GM19328 (cell line): Measurements from ENCODE around the gene SUSD3.

ENCODE experiments used
- ATAC-seq: cut with Tn5 transposase; IDR thresholded peaks from one replicate; pipeline ENCODE4 v1.9.1; 2021; ENCODE audit warnings: mild to moderate bottlenecking, moderate library complexity; ENCODE audit not compliant: unreplicated experiment

The SUSD3 gene

DNA sequence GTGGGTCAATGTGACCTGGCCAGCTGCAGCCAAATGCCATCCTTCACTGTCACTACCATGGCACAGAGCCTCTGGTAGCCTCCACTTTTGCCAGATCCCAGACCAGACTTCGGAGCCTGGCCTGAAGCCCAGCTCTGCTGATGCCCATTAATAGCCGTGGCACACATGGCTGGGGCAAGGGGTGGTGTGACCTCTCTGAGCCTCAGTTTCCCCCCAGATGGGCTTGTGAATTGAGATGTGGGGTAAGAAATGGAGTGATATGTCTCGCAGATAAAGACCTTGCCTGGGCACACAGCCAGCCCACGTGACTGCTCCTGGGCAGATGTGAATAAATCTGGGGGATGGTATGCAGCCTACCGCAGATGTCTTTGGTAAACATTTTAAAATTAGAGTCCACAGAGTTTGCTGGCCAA is 13.9 kb downstream of the SUSD3 start:
- ATAC-seq = no peak

DNA sequence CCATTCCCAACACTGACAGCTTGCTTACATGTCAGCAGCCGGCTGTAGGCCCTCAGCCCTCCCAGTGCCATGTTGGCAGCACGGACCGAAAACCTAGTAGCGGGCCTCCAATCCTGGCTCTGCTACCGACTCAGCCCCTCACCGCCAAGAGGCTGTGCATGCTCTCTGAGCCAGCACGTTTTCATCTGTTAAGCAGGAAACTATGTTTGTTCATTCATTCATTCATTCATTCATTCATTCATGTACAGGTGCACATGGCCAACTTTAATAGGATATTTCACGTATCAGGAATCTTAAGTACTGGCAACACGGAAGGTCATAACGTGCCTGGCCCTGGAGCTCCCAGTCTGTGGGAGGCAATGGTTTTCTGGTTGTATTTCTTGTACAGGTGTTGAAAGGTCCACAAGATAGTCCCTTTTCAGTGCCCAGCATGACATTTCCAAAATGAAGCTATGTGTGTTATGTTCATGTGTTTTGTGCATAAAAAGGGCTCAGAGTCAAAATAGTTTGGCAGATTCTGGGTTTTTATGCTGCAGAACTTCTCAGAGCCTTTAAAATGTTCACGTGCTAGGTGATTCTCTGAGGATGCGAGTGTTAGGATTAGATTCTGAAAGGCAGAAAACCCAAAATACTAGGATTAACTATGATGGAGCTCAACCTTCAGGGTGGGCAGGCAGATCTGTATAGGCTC is 17.7 kb downstream of the SUSD3 start:
- no peak for ATAC-seq

DNA sequence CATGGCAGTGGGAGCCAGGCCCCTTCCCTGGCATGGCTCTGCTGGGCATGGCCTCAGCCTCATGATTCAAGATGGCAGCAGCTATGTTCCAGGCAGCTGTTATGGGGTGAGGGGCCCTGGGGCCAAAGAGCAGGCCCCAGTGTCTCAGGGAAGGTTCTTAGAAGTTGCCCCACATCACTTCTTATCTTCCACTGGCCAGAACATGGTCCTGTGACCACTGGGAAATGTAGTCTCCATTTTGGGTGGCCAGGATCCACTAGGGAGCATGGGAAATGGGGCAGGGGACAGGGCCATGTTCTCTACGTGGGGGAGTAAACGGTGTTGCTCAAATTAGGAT is 18.3 kb downstream of the SUSD3 start:
- ATAC-seq = no peak

DNA sequence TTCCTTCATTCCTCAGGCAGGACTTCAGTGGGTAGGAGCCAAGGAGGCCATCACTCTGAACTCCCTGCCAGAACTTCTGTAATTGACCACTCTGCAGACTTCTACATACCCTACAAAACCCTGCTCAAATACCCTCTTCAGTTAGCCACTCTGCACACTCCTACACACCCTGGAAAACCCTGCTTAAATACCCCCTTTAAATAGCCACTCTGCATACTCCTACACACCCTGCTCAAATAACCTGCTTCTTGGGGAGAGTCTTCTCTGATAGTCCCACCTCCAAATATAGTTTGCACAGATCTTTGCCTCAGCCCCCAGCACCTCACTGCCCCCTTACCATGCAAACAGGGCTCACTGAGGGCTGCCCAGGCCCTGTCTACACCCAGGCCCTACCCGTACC is 18.9 kb downstream of the SUSD3 start:
- ATAC-seq = no peak

DNA sequence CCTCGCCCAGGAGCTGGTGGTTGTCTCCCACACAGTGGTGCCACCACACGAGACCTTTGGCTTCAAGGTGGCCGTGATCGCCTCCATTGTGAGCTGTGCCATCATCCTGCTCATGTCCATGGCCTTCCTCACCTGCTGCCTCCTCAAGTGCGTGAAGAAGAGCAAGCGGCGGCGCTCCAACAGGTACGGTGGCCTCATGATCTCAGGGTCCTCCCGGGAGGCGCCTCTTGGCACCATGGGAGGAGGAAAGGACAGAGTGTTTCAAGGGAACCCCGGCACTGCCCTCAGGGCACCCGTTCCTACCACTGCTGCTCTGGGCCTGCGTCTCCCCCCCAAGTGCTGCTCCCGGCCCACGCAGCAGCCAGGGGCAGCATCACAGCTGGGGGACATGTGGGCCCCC is 19.3 kb downstream of the SUSD3 start:
- ATAC-seq = no peak

DNA sequence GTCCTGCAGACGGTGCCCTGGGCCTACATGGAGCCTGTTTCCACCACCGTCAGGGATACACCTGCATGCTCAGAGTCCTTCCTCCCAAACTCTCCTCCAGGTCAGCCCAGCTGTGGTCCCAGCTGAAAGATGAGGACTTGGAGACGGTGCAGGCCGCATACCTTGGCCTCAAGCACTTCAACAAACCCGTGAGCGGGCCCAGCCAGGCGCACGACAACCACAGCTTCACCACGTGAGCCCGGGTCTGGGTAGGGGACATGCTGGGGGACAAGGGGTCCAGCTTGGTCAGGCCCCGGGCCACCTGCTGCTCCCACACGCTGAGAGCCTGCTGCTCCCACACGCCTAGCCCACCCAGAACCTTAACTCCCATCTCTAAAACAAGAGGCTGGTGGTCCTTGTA is 20.9 kb downstream of the SUSD3 start:
- no peak for ATAC-seq

DNA sequence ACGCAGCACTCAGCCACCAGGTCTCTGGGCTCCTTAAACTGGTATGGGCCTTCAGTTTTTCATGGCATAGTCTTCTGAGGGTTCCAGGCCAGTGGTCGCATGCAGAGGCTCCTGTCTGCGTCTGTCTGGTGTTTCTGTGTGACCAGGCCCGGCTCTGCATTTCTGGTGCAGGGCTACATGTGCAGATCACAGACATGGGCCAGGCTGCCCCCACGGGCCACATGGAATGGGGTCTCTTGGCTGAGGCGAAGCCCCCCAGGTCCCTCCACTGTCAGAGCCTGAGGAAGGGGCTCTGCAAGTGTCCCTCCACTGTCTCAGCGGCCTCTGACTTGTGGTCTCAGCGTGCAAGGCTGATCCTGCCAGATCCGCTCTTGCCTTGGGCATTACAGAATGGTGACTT is 21.9 kb downstream of the SUSD3 start:
- no peak for ATAC-seq

DNA sequence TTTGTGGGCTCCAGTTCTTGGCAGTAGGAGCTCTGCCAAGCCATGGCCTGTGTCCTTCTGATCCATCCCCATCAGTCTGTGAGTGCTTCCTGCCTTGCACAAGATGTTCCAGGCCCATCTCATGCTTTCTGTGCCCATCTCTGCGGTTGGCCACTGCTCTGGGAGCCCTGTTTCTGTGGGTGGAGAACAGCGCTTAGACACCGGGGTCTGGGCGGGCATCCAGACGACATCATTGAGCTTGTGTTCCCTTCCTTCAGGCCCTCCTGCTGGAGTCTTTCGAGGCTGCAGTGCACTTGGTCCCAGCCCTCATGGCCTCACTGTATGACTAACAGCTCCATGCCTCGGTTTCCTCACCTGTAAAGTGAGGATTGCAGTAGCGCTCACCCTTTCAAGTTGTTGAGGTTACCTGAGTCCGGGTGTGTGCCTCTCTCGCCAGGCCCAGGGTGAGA is 22.6 kb downstream of the SUSD3 start:
- ATAC-seq = no peak

DNA sequence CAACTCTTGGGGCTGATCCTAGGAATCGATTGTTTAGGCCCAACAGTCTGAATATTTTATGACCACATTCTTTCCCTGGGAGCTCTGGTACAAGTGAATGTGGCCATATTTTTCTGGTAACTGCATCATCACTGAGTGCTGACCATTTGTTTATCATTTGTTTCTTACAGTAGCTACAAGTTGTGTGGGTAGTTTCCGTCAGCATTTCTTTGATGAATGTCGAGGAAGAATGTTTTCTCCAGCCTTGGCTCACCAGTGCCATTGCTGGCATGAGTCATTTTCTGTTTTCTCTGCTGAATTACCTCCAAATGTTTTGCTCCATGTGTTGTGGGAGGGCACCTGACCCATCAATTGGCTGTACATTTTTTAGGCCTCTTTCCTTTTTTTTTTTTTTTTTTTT is 23.4 kb downstream of the SUSD3 start:
- no peak for ATAC-seq

DNA sequence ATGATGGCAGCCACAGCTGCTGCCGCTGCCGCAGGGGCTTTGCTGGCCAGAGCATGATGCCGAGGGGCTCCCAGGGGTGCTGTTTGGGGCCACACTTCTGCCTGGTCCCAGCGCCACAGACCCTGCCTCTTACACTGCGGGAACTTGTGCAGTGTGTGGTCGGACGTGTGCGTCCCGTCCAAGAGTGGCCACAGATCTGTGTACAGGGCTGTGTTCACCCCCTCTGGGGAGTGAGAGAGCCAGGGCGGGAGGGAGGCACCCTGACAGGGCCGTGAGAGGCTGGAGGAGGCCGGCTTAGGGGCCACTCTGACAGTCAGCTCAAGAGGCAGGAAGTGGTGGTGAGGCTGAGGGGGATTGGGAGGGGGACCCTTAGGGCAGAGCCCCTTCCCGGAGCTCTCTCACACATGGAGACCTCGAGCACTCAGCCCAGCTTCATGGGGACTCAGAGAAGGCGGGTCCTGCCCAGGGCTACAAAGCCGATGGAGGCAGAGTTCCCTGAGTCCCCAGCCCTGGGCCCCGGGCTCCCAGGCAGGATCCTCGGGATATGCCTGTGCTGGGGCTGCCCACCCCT is 24.4 kb downstream of the SUSD3 start:
- ATAC-seq = no peak

DNA sequence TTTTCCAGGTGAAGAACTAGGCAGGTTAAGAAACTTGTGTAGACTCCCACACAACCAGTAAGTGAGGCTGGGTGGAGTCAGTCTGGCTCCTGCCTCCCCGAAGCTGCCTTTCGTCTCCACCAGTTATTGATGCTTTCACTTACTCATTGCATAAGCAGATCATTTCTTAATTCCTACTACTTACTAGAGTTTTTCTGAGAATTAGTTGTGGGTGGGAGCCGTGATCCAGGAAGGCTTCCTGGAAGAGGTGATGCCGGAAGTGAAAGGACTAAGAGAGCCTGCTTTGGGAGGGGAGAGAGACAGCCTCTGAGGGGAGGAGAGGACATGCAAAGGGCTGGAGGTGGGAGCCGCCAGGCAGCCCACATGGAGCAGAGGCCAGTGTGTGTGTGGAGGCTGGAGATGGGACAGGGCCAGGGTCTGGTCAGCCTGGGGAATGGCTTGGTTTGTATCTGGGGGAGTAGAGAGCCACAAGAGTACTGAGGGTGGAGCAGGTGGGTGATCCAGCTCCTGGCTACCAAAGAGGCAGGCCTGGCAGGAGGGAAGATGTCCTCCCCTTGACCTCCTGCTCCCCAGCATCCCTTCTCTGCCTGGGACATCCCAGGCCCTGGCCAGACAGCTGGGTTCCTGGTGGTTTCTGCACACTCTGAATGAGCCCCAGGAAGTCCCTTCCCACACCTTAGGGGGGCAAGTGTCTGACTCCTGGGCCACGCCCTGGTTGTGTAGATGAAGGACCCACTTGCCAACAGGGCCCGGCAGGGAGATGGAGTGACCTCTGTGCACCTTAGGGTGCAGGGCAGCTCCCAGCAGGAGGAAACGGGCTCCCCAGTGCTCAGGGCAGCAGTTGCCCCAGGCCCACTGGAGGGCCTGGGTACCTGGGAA is 25.3 kb downstream of the SUSD3 start:
- ATAC-seq = no peak

DNA sequence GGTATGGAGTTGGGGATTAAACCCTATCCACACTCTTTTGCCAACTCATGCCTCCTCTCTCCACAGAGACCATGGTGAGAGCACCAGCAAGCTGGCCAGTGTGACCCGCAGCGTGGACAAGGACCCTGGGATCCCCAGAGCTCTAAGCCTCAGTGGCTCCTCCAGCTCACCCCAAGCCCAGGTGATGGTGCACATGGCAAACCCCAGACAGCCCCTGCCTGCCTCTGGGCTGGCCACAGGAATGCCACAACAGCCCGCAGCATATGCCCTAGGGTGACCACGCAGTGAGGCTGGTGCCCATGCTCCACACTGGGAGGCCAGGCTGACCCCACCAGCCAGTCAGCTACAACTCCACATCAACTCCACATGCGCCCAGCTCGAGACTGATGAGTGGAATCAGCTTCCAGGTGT is 26.0 kb downstream of the SUSD3 start:
- ATAC-seq = no peak

DNA sequence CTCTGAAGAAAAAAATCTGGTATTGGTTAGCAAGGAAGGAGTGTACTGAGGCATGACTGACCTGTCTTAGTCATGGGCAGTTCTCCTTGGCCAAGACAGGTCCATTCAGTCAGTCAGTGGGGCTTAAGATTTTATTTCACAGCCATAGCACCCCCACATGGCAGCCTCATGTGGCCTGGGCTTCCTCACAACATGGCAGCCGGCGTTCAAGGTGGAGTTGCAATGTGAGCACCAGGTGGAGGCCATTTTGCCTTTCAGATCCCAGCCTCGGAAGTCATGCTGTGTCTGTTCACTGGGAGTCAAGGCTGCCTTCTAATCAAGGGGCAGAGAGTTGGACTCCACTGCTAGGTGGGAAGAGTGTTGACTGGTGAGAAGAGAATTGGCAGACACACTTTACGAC is 27.2 kb downstream of the SUSD3 start:
- no peak for ATAC-seq

DNA sequence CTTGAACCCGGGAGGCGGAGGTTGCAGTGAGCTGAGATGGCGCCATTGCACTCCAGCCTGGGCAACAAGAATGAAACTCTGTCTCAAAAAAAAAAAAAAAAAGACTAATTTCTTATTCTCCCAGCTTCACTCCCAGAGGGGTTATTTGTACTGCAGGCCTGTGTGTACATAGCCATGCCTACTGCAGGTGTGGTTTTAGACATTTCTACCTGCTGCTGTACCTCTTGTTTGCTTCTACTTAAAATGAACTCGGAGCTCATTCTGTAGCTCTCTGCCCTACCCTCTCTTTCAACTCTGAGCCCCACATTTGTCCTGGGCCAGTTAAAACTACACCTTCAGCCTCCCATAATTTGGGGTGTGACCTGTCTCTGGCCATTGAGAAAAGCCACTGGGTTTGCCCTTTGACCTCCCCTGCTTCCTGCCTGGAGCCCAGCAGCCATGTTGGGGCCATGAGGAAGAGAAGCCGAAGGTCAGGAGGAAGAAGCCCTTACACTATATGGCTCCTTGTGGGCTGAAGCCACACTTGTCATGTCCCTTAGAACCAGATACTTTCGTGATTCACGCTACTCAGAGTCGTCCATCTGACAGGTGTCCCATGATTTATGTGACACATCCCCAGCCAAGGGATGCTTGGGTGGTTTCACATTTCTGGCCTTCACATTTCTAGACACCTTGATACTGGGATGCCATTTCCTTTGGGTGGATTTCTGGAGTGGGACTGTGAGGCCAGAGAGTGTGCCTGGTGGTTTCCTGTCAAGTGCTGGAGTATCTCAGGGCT is 28.1 kb downstream of the SUSD3 start:
- no peak for ATAC-seq

DNA sequence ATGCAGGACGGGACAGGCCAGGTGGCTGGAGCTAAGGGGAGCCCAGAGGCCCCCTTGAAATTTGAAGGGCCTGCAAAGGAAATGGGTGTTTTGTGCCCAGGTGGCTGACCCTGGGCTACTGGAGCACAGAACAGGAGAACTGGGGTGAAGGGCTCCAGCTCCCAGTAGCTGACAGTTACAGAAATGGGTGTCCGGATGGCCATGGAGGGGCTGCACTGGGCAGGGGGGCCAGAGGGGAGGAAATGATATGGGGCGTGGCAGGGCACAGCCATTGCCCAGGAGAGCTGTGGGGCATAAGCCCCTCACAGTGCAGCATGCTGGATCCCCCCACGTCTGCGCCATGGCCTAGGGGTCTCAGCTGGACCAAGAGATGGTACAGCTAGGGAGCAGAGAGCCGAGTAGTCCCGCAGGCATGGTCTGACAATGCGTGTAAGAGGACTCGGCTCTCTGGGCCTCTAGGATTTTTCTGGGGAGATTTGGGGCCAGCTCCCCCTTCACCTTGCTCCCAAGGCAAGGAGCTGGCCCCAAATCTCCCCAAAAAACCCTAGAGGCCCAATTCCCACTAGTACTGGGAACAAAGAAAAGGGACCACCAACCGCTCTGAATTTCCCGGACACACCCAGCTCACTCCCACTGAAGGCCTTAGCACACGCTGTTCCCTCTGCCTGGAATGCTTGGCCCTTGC is 29.6 kb downstream of the SUSD3 start:
- no peak for ATAC-seq

DNA sequence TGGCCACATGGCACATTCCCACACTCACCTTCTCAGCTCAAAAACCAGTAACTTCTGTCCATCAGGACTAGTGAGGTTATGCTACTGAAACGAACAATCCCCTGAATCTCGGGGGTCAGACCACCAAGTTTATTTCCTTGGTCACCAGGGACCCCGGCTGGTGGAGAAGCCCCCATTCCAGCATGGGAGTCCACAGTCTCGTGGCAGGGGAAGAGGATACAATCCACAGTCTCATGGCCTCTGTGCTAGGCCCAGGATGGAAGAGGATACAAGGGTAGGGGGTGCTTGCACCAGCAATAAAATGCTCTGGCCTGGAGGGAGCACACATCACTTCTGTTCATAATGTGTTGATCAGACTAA is 30.1 kb downstream of the SUSD3 start:
- no peak for ATAC-seq

DNA sequence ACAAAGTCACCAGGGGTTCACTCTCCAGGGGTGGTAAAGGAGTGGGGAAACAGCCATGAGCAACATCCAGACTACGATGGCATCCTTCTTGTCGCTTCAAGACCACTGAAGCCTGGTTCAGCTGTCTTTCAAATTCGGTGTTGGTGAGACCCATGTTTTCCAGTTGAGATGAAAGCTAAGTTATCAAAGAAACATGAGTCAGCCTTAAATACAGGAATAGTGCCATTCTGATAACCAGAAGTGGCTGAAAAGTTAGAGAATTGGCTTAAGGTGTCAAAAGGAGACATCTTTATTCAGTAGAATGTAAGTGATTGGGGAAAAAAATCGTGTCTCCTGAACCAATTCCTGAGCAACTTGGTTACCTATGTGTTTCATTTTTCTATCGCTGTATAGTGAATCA is 30.5 kb downstream of the SUSD3 start:
- ATAC-seq = no peak

DNA sequence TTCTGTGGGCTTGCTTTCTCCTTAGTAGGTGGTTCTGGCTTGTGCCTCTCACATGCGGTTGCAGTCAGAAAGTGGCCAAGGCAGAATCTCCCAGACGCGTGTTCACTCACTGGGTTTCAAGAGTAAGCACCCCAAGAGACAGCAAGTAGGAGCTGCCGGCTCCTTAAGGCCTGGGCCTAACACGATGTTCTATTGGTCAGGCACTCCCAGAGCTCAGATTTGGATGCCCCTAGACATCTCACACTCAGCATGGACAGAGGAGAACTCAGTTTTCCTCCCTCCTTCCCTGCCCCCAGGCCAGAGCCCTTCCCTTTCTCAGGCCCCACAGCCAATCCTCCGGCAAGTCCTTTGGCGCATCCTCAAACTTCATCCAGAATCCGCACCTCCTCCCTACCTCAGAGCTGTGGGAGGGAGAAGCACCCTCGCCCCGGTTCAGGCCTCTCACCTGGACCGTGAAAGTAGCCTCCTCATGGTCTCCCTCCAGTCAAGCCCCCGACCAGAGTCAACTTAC is 31.0 kb downstream of the SUSD3 start:
- ATAC-seq = no peak

DNA sequence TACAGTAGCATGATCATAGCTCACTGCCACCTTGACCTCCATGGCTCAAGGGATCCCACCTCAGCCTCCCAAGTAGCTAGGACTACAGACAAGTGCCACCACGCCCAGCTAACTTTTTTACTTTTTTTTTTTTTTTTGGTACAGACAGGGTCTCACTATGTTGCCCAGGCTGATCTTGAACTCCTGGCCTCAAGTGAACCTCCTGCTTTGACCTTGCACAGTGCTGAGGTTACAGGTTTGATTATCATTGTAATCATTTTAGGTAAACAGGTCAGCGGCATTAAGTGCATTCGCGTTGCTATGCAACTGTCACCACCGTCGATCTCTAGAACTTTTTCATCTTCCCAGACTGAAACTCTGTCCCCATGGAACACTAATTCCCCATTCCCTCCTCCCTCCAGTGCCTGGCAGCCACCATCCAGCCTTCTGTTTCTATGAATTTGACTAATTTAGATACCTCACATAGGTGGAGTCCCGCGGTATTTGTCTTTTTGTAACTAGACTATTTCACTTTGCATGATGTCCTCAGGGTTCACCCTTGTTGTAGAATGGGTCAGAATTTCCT is 31.7 kb downstream of the SUSD3 start:
- ATAC-seq = no peak

DNA sequence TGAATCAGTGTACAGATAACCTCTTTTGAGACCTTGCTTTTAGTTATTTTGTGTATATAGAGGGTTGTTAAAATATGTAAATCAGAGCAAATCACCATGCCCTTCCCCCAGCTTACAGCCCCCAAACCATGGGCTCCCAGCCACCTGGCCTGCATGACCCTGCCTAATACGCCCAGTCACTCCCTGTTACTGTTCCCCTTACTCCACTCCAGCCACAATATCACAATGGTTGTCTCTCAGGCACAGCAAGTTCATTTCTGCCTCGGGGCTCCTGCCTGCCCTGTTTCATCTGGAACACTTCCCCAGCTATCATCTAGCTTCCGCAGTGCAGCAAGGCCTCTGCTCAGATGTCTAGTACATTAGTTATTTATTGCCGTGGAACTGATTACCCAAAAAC is 32.6 kb downstream of the SUSD3 start:
- no peak for ATAC-seq
